T-cell (primary cell): Measurements from ENCODE around the gene WNT3A. TPM values are rescaled to one million over a fixed set of nuclear protein-coding genes. Genes with fewer than 3 reads are reported as not detected.
"Not testable (repeated sequence)": the region's sequence is repeated elsewhere in the genome, so short reads cannot be mapped to it uniquely, and the experiment has no call there.

Experiments used
- ATAC-seq, 4 experiments: fragments of 200-7000 bp in 3 of 4; fragments of 150-1000 bp in 1 of 4; cut with Tn5 transposase; replicated peaks in 1 of 4; 1 replicate in 3 of 4; 2 replicates in 1 of 4; pipeline ENCODE4 v1.10.0; 2021; ENCODE audit warnings: moderate library complexity in 3 of 4, mild to moderate bottlenecking in 2 of 4, moderate number of reproducible peaks in 1 of 4
- CTCF ChIA-PET, 2 donors: fragments of 300-600 bp; sonication (Branson Sonifier 250); formaldehyde crosslinking; loops; one replicate each; lab custom pipeline; 2022; ENCODE audit warnings: antibody characterized with exemption in 2 of 2; lab: Charles Lee
- POLR2A ChIA-PET, 2 donors: fragments of 300-600 bp; sonication (Branson Sonifier 250); formaldehyde crosslinking; loops; one replicate each; lab custom pipeline; 2022; ENCODE audit warnings: antibody characterized with exemption in 2 of 2; lab: Charles Lee
- DNase-seq, 35 experiments: peaks; one replicate each; pipeline versions ENCODE4 v3.0.0 to v3.0.0-alpha.2; 2013 to 2023
- H3K27ac ChIP-seq: one replicate; pipeline ENCODE4 v1.5.1; 2013; ENCODE audit warnings: low read length
- H3K27me3 ChIP-seq, 2 experiments: replicated peaks in 1 of 2; 1 replicate in 1 of 2; 2 replicates in 1 of 2; pipeline versions ENCODE4 v1.6.1 to v1.7.0; 2013; ENCODE audit warnings: low read length in 1 of 2, mixed read lengths in 1 of 2; ENCODE audit not compliant: control insufficient read depth in 2 of 2, insufficient read depth in 2 of 2; ENCODE audit errors: extremely low read depth in 1 of 2
- H3K36me3 ChIP-seq, 2 donors: 1 replicate in 1 of 2; 2 replicates in 1 of 2; pipeline versions ENCODE4 v1.6.1 to v1.7.0; 2013; ENCODE audit warnings: low read length in 1 of 2; ENCODE audit not compliant: control insufficient read depth in 2 of 2, insufficient read depth in 1 of 2; ENCODE audit errors: extremely low read depth in 1 of 2
- H3K4me1 ChIP-seq, 2 experiments: 1 replicate in 1 of 2; 2 replicates in 1 of 2; pipeline versions ENCODE4 v1.6.1 to v1.7.0; 2013; ENCODE audit warnings: low read length in 2 of 2, mixed read lengths in 1 of 2; ENCODE audit not compliant: insufficient read depth in 2 of 2, control insufficient read depth in 1 of 2; ENCODE audit errors: extremely low read depth in 1 of 2
- H3K4me3 ChIP-seq, 2 donors: 1 replicate in 1 of 2; 2 replicates in 1 of 2; pipeline versions ENCODE4 v1.5.1 to v1.7.0; 2013; ENCODE audit warnings: mild to moderate bottlenecking in 2 of 2, low read length in 1 of 2, moderate library complexity in 1 of 2; ENCODE audit not compliant: control insufficient read depth in 1 of 2; ENCODE audit errors: extremely low read depth in 1 of 2
- H3K9me3 ChIP-seq: 2 replicates; pipeline ENCODE4 v1.7.0; 2013
- H3K27ac Mint-ChIP-seq, 2 donors: one replicate each; pipeline ENCODE4 v1.8.0; 2020 to 2021; ENCODE audit warnings: mild to moderate bottlenecking in 2 of 2, mixed read lengths in 2 of 2
- H3K27me3 Mint-ChIP-seq, 2 donors: one replicate each; pipeline ENCODE4 v1.8.0; 2021 to 2022; ENCODE audit warnings: mixed read lengths in 2 of 2
- H3K36me3 Mint-ChIP-seq: one replicate; pipeline ENCODE4 v1.8.0; 2021; ENCODE audit warnings: mixed read lengths
- H3K4me1 Mint-ChIP-seq, 3 donors: one replicate each; pipeline ENCODE4 v1.8.0; 2020 to 2022; ENCODE audit warnings: mixed read lengths in 3 of 3, mild to moderate bottlenecking in 1 of 3
- H3K4me3 Mint-ChIP-seq, 3 donors: one replicate each; pipeline ENCODE4 v1.8.0; 2020 to 2022; ENCODE audit warnings: mild to moderate bottlenecking in 3 of 3, mixed read lengths in 3 of 3, moderate library complexity in 3 of 3
- H3K9me3 Mint-ChIP-seq, 3 donors: one replicate each; pipeline ENCODE4 v1.8.0; 2020 to 2022; ENCODE audit warnings: mixed read lengths in 3 of 3
- WGBS: methylation state at CpG from one replicate; pipeline ENCODE4 v1.1.5; 2013; ENCODE audit warnings: missing lambda C conversion rate; ENCODE audit not compliant: insufficient coverage; 5-methylcytosine and 5-hydroxymethylcytosine counted together
- total RNA-seq, 35 experiments: library from RNA in 6 of 35; stranded (reverse) in 6 of 35; fragments of 120-200 nt in 1 of 35; gene quantifications; one replicate each; pipeline versions ENCODE4 v1.2.1 to v1.2.4 and lab custom pipeline; 2013 to 2026

The WNT3A gene
- total RNA-seq, 5 donors from 2014 or later (not counting 1 experiment from before 2014, with no cell fraction given): 0.10 to 0.28 TPM; not detected in 3

GRCh38 chr1:227975583-227976283, 31.1 kb upstream of the WNT3A start:
- H3K4me3 Mint-ChIP-seq, H3K9me3 Mint-ChIP-seq, H3K27ac ChIP-seq, H3K36me3 ChIP-seq, H3K4me1 ChIP-seq, H3K9me3 ChIP-seq, POLR2A ChIA-PET, H3K4me3 ChIP-seq, H3K27ac Mint-ChIP-seq, H3K4me1 Mint-ChIP-seq, DNase-seq, H3K36me3 Mint-ChIP-seq, H3K27me3 Mint-ChIP-seq, ATAC-seq, CTCF ChIA-PET, H3K27me3 ChIP-seq: not testable (repeated sequence)
- WGBS: 87% methylated on average over 3 of the region's 21 CpGs

DNA sequence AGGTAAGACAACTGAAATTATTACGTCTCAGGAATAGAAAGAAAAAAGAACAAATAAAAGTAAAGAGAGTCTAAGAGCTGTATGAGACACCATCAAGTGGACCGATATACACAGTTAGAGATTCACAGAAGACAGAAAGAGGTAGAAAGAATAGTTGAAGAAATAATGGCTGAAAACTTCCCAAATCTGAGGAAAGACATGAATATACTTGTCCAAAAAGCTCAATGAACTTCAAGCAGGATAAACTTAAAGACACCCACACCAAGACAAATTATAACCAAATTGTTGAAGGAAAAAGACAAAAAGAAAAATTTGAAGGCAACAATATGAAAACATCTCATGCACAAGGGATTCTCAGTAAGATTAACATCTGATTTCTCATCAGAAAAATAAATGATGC, 19.6 kb upstream of the WNT3A start:
- Mint-ChIP-seq H3K9me3 (peaks cover 6 to 10% (median 6%) of the 10 kb centered on the region in 3 donors), H3K4me1 (no peaks in the 10 kb centered on the region), H3K36me3 (peaks cover 5% of the 10 kb centered on the region), H3K4me3 (no peak overlapping the region), H3K27ac (no peak overlapping the region), H3K27me3 (peaks cover 28 to 44% of the 10 kb centered on the region in 2 donors)
- no peaks in the 10 kb centered on the region for H3K4me1 ChIP-seq
- no peaks in the 10 kb centered on the region for H3K36me3 ChIP-seq
- H3K27me3 ChIP-seq: no peaks in the 10 kb centered on the region
- ChIA-PET CTCF (no interaction called here), POLR2A (no interaction called here)
- 100% methylated on average over 2 of the region's 2 CpGs for WGBS
- H3K9me3 ChIP-seq: no peaks in the 10 kb centered on the region
- no peak for ATAC-seq
- no peak overlapping the region for H3K27ac ChIP-seq
- no peak for DNase-seq
- no peak overlapping the region for H3K4me3 ChIP-seq

- POLR2A ChIA-PET: no interaction called here
- Histone ChIP-seq H3K4me1 (no peaks in the 10 kb centered on the region), H3K4me3 (no peak overlapping the region), H3K36me3 (no peaks in the 10 kb centered on the region), H3K27me3 (peaks cover 0 to 11% of the 10 kb centered on the region in 2 experiments), H3K27ac (no peak overlapping the region), H3K9me3 (no peaks in the 10 kb centered on the region)
- WGBS: 63% methylated on average over 5 of the region's 7 CpGs
- peaks cover 11 to 27% of the 10 kb centered on the region in 2 donors for H3K27me3 Mint-ChIP-seq
- no peak overlapping the region for H3K27ac Mint-ChIP-seq
- CTCF ChIA-PET: no interaction called here
- H3K36me3 Mint-ChIP-seq: no peaks in the 10 kb centered on the region
- no peak overlapping the region for H3K4me3 Mint-ChIP-seq
- DNase-seq (no peak), ATAC-seq (no peak)
- H3K4me1 Mint-ChIP-seq: no peaks in the 10 kb centered on the region
- H3K9me3 Mint-ChIP-seq: peaks cover 18 to 26% (median 20%) of the 10 kb centered on the region in 3 donors
These were observed 12.0 kb upstream of the WNT3A start for GRCh38 chr1:227994632-227995300.

DNA sequence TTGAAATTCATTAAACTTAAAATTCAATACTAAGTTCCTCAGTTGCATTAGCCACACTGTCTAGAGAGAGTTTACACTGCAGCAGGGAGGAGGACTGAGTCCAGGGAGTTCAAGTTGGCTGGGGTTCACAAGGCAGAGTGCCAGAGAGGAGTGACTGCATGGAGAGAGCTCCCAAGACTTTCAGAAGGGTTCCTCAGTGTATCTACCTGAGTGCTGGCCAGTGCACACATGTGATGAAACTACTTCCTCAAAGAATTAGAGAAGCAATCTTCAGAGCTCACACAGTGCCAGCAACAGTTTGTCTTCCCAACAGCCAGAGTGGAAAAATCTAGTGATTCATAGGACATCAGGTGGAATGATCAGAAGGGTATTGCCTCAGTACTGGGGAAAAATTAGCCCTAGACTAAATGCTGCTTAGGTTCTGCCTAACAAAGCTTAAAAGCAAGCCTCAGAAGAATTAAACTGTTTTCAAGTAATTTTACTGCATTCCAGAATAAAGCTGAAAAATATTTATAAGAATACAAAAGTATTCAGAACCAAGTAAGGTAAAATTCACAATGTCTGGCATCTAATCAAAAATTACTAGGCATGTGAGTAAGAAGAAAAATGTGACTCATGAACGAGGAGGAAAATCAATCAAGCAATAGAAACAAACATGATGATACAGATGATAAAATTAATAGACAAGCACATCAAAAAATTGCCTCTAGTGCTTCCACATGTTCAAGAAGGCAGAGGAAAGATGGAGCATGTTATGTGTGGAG, 10.4 kb upstream of the WNT3A start:
- H3K9me3 ChIP-seq: no peaks in the 10 kb centered on the region
- no peaks in the 10 kb centered on the region for H3K4me1 Mint-ChIP-seq
- H3K4me3 ChIP-seq: no peak overlapping the region
- peaks cover 11 to 27% of the 10 kb centered on the region in 2 donors for H3K27me3 Mint-ChIP-seq
- peaks cover 0 to 23% of the 10 kb centered on the region in 2 experiments for H3K27me3 ChIP-seq
- no peak overlapping the region for H3K27ac ChIP-seq
- no peaks in the 10 kb centered on the region for H3K36me3 Mint-ChIP-seq
- ChIA-PET CTCF (interaction anchor here in 1 of 2 donors (0.8 kb wide), 1 partner anchor 408 kb away, joined by 3 read pairs; no protein-coding TSS in a partner anchor), POLR2A (no interaction called here)
- H3K4me1 ChIP-seq: no peaks in the 10 kb centered on the region
- no peaks in the 10 kb centered on the region for H3K36me3 ChIP-seq
- no peak overlapping the region for H3K4me3 Mint-ChIP-seq
- DNase-seq (no peak), ATAC-seq (no peak)
- H3K27ac Mint-ChIP-seq: no peak overlapping the region
- WGBS: no CpG with 5 or more reads among the region's 1 CpG
- peaks cover 18 to 26% (median 20%) of the 10 kb centered on the region in 3 donors for H3K9me3 Mint-ChIP-seq

- Mint-ChIP-seq H3K27me3 (peaks cover 16 to 41% of the 10 kb centered on the region in 2 donors), H3K9me3 (peaks cover 18 to 26% (median 20%) of the 10 kb centered on the region in 3 donors), H3K4me3 (no peak overlapping the region), H3K27ac (no peak overlapping the region), H3K4me1 (no peaks in the 10 kb centered on the region), H3K36me3 (no peaks in the 10 kb centered on the region)
- ChIA-PET POLR2A (no interaction called here), CTCF (interaction anchor here (0.6 to 0.7 kb wide), 2 partner anchors 132 to 211 kb away, joined by 3 to 7 read pairs; no protein-coding TSS in a partner anchor)
- H3K36me3 ChIP-seq: no peaks in the 10 kb centered on the region
- DNase-seq (no peak), ATAC-seq (no peak)
- H3K9me3 ChIP-seq: no peaks in the 10 kb centered on the region
- 66% methylated on average over 4 of the region's 6 CpGs for WGBS
- no peaks in the 10 kb centered on the region for H3K4me1 ChIP-seq
- H3K4me3 ChIP-seq: no peak overlapping the region
- peaks cover 0 to 39% of the 10 kb centered on the region in 2 experiments for H3K27me3 ChIP-seq
- H3K27ac ChIP-seq: no peak overlapping the region
These were observed 8.3 kb upstream of the WNT3A start for GRCh38 chr1:227998374-227999055.
